SJSA1 (cell line): ENCODE data around the gene SLC2A9. TPM values are rescaled to one million over a fixed set of nuclear protein-coding genes. Genes with fewer than 3 reads are reported as not detected.
"Not testable (repeated sequence)": the region's sequence is repeated elsewhere in the genome, so short reads cannot be mapped to it uniquely, and the experiment has no call there.

Experiments
- DNase-seq, 2 experiments: peaks; one replicate each; pipeline ENCODE4 v3.0.0-alpha.2; 2015 to 2020; ENCODE audit warnings: low spot score in 2 of 2, low read depth in 1 of 2
- H3K27ac ChIP-seq: fragments of 250-450 bp; sonication (Bioruptor Pico); 2 replicates; pipeline ENCODE4 v1.5.1; 2020; ENCODE audit warnings: mild to moderate bottlenecking, moderate library complexity
- H3K27me3 ChIP-seq: fragments of 250-450 bp; sonication (Bioruptor Pico); replicated peaks from 2 replicates; pipeline ENCODE4 v1.5.1; 2020; ENCODE audit warnings: mild to moderate bottlenecking, moderate library complexity
- H3K36me3 ChIP-seq: fragments of 250-450 bp; sonication (Bioruptor Pico); 2 replicates; pipeline ENCODE4 v1.5.1; 2020; ENCODE audit warnings: mild to moderate bottlenecking
- H3K4me1 ChIP-seq: fragments of 250-450 bp; sonication (Bioruptor Pico); replicated peaks from 2 replicates; pipeline ENCODE4 v1.6.1; 2021; ENCODE audit warnings: mild to moderate bottlenecking
- H3K4me3 ChIP-seq: fragments of 250-450 bp; sonication (Bioruptor Pico); 2 replicates; pipeline ENCODE4 v1.5.1; 2020; ENCODE audit warnings: mild to moderate bottlenecking
- H3K9me3 ChIP-seq: fragments of 250-450 bp; sonication (Bioruptor Pico); replicated peaks from 2 replicates; pipeline ENCODE4 v1.5.1; 2020; ENCODE audit warnings: mild to moderate bottlenecking
- total RNA-seq: library from RNA; depleted of rRNA; stranded (reverse); fragments of >200 nt; shearing (Covaris generic); gene quantifications from 2 replicates; pipeline ENCODE4 v1.2.3, GENCODE V29; 2014; rRNA removed

The SLC2A9 gene
- total RNA-seq, 1 experiment from 2014 or later = not detected

- DNase-seq = no peak
- no peak overlapping the region for H3K27ac ChIP-seq
Observed at GRCh38 chr4:9812501-9813340, 208.6 kb downstream of the SLC2A9 start.

GRCh38 chr4:9811806-9812205 lies 209.5 kb downstream of the SLC2A9 start:
- H3K36me3 ChIP-seq = no peaks in the 10 kb centered on the region
- H3K4me1 ChIP-seq = no peaks in the 10 kb centered on the region
- H3K9me3 ChIP-seq = no peaks in the 10 kb centered on the region
- no peak for DNase-seq
- no peak overlapping the region for H3K27ac ChIP-seq
- H3K27me3 ChIP-seq = no peaks in the 10 kb centered on the region
- H3K4me3 ChIP-seq = no peak overlapping the region

More at GRCh38 chr4:9812501-9813340, 208.6 kb downstream of the SLC2A9 start:
- no peaks in the 10 kb centered on the region for H3K4me1 ChIP-seq
- H3K9me3 ChIP-seq = no peaks in the 10 kb centered on the region
- H3K36me3 ChIP-seq = no peaks in the 10 kb centered on the region
- H3K4me3 ChIP-seq = no peak overlapping the region
- H3K27me3 ChIP-seq = no peaks in the 10 kb centered on the region

- no peaks in the 10 kb centered on the region for H3K4me1 ChIP-seq
- no peaks in the 10 kb centered on the region for H3K9me3 ChIP-seq
- no peak overlapping the region for H3K27ac ChIP-seq
- no peak overlapping the region for H3K4me3 ChIP-seq
- H3K36me3 ChIP-seq = no peaks in the 10 kb centered on the region
- H3K27me3 ChIP-seq = no peaks in the 10 kb centered on the region
- DNase-seq = no peak
Observed at GRCh38 chr4:9808077-9808476, 213.2 kb downstream of the SLC2A9 start.

- no peaks in the 10 kb centered on the region for H3K27me3 ChIP-seq
- H3K9me3 ChIP-seq = no peaks in the 10 kb centered on the region
- no peaks in the 10 kb centered on the region for H3K36me3 ChIP-seq
- no peaks in the 10 kb centered on the region for H3K4me1 ChIP-seq
- H3K4me3 ChIP-seq = no peak overlapping the region
- DNase-seq = no peak
- no peak overlapping the region for H3K27ac ChIP-seq
Observed at GRCh38 chr4:9804918-9805317, 216.4 kb downstream of the SLC2A9 start.

GRCh38 chr4:9800848-9801247 lies 220.4 kb downstream of the SLC2A9 start:
- Histone ChIP-seq H3K36me3 (no peaks in the 10 kb centered on the region), H3K4me3 (no peak overlapping the region), H3K27ac (no peak overlapping the region), H3K27me3 (no peaks in the 10 kb centered on the region), H3K4me1 (no peaks in the 10 kb centered on the region), H3K9me3 (no peaks in the 10 kb centered on the region)
- no peak for DNase-seq

- H3K4me1 ChIP-seq, H3K9me3 ChIP-seq, H3K27ac ChIP-seq, H3K36me3 ChIP-seq, H3K27me3 ChIP-seq, H3K4me3 ChIP-seq, DNase-seq: not testable (repeated sequence)
Observed at GRCh38 chr4:9796641-9797040, 224.7 kb downstream of the SLC2A9 start.

- Histone ChIP-seq H3K27me3 (no peaks in the 10 kb centered on the region), H3K36me3 (no peaks in the 10 kb centered on the region), H3K27ac (no peak overlapping the region), H3K4me3 (no peak overlapping the region), H3K4me1 (no peaks in the 10 kb centered on the region), H3K9me3 (no peaks in the 10 kb centered on the region)
- no peak for DNase-seq
Observed at GRCh38 chr4:9792381-9792780, 228.9 kb downstream of the SLC2A9 start.

GRCh38 chr4:9785891-9786290 lies 235.4 kb downstream of the SLC2A9 start:
- not testable (repeated sequence) for H3K27ac ChIP-seq, H3K4me3 ChIP-seq, H3K4me1 ChIP-seq, DNase-seq, H3K36me3 ChIP-seq, H3K27me3 ChIP-seq, H3K9me3 ChIP-seq

GRCh38 chr4:9782136-9782436 lies 239.2 kb downstream of the SLC2A9 start:
- no peak overlapping the region for H3K4me3 ChIP-seq
- H3K36me3 ChIP-seq = no peaks in the 10 kb centered on the region

GRCh38 chr4:9781343-9782135 lies 239.8 kb downstream of the SLC2A9 start, which contains the start of gene DRD5:
Gene DRD5, plus strand, starts transcription at chr4:9781634. Its CDS starts 396 bp downstream, at chr4:9782030.
- Histone ChIP-seq H3K9me3 (no peaks in the 10 kb centered on the region), H3K27me3 (no peaks in the 10 kb centered on the region), H3K4me1 (no peaks in the 10 kb centered on the region), H3K4me3 (no peak within 1 kb of the TSS), H3K36me3 (no peaks in the 10 kb centered on the region), H3K27ac (no peak within 1 kb of the TSS)
- no peak for DNase-seq

More at GRCh38 chr4:9782136-9782436, 239.2 kb downstream of the SLC2A9 start:
- Histone ChIP-seq H3K9me3 (no peaks in the 10 kb centered on the region), H3K27me3 (no peaks in the 10 kb centered on the region), H3K27ac (no peak overlapping the region), H3K4me1 (no peaks in the 10 kb centered on the region)
- no peak for DNase-seq

Other genes with a start within 250 kb of the SLC2A9 start
- not detected in 2 replicates for gene DRD5, start 239.9 kb downstream of the SLC2A9 start, total RNA-seq
- gene WDR1, start 95.3 kb upstream of the SLC2A9 start, total RNA-seq = 207 and 301 TPM in 2 replicates